ENCODE measurements around the gene MRPS27. TPM values are rescaled to one million over a fixed set of nuclear protein-coding genes. Genes with fewer than 3 reads are reported as not detected.

MRPS27 gene
- total RNA-seq, 1 donor from 2014 or later: 37.0 TPM

GRCh38 chr5:72270037-72270436, 50.0 kb downstream of the MRPS27 start:
- H2AFZ ChIP-seq (ENCODE audit: low read depth, low read length): no peak overlapping the region
- Mint-ChIP-seq H3K9me3 (ENCODE audit: unreplicated experiment) (no peaks in the 10 kb centered on the region), H3K27ac (ENCODE audit: unreplicated experiment) (no peak overlapping the region), H3K4me1 (ENCODE audit: low read depth, unreplicated experiment) (peaks cover 4% of the 10 kb centered on the region), H3K4me3 (ENCODE audit: unreplicated experiment) (no peak overlapping the region), H3K27me3 (ENCODE audit: low read depth, unreplicated experiment) (no peaks in the 10 kb centered on the region), H3K36me3 (ENCODE audit: low read depth, unreplicated experiment) (peaks cover 5% of the 10 kb centered on the region)
- H3K27me3 ChIP-seq (ENCODE audit: insufficient read depth, low read length): no peaks in the 10 kb centered on the region
- FAIRE-seq (no peak), DNase-seq (ENCODE audit: low read depth) (no peak)
- H3K4me2 ChIP-seq (ENCODE audit: low read length): no peak overlapping the region
- H3K9ac ChIP-seq (ENCODE audit: low read length): no peak overlapping the region
- H3K79me2 ChIP-seq (ENCODE audit: insufficient read depth, low read length): peaks cover 10% of the 10 kb centered on the region
- H3K4me1 ChIP-seq (ENCODE audit: insufficient read depth, low read length): no peaks in the 10 kb centered on the region
- H3K27ac ChIP-seq (ENCODE audit: low read depth, low read length): no peak overlapping the region
- H3K9me3 ChIP-seq (ENCODE audit: insufficient read depth, low read depth, low read length): no peaks in the 10 kb centered on the region
- H3K4me3 ChIP-seq (ENCODE audit: insufficient read depth, low read depth, low read length): no peak overlapping the region
- TF ChIP-seq EZH2 (IDR thresholded peaks at IDR 0.05; ENCODE audit: insufficient read depth, low read length): no peak
- TF ChIP-seq, protein P1, sequence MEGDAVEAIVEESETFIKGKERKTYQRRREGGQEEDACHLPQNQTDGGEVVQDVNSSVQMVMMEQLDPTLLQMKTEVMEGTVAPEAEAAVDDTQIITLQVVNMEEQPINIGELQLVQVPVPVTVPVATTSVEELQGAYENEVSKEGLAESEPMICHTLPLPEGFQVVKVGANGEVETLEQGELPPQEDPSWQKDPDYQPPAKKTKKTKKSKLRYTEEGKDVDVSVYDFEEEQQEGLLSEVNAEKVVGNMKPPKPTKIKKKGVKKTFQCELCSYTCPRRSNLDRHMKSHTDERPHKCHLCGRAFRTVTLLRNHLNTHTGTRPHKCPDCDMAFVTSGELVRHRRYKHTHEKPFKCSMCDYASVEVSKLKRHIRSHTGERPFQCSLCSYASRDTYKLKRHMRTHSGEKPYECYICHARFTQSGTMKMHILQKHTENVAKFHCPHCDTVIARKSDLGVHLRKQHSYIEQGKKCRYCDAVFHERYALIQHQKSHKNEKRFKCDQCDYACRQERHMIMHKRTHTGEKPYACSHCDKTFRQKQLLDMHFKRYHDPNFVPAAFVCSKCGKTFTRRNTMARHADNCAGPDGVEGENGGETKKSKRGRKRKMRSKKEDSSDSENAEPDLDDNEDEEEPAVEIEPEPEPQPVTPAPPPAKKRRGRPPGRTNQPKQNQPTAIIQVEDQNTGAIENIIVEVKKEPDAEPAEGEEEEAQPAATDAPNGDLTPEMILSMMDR (IDR thresholded peaks at IDR 0.05; ENCODE audit: insufficient read depth, low read depth, low read length): no peak
- H3K36me3 ChIP-seq (ENCODE audit: insufficient read depth, low read length): peaks cover 3% of the 10 kb centered on the region
- H4K20me1 ChIP-seq (ENCODE audit: insufficient read depth, low read length): peaks cover 4% of the 10 kb centered on the region

GRCh38 chr5:72269411-72269780, 50.6 kb downstream of the MRPS27 start:
- Mint-ChIP-seq H3K27me3 (ENCODE audit: low read depth, unreplicated experiment) (no peaks in the 10 kb centered on the region), H3K4me3 (ENCODE audit: unreplicated experiment) (no peak overlapping the region), H3K27ac (ENCODE audit: unreplicated experiment) (no peak overlapping the region), H3K36me3 (ENCODE audit: low read depth, unreplicated experiment) (peaks cover 2% of the 10 kb centered on the region), H3K4me1 (ENCODE audit: low read depth, unreplicated experiment) (peaks cover 3% of the 10 kb centered on the region), H3K9me3 (ENCODE audit: unreplicated experiment) (no peaks in the 10 kb centered on the region)
- Histone ChIP-seq H2AFZ (ENCODE audit: low read depth, low read length) (no peak overlapping the region), H3K9ac (ENCODE audit: low read length) (no peak overlapping the region), H3K4me1 (ENCODE audit: insufficient read depth, low read length) (no peaks in the 10 kb centered on the region), H3K27ac (ENCODE audit: low read depth, low read length) (no peak overlapping the region), H3K36me3 (ENCODE audit: insufficient read depth, low read length) (peaks cover 3% of the 10 kb centered on the region), H3K4me2 (ENCODE audit: low read length) (no peak overlapping the region), H3K4me3 (ENCODE audit: insufficient read depth, low read depth, low read length) (no peak overlapping the region), H3K79me2 (ENCODE audit: insufficient read depth, low read length) (peaks cover 8% of the 10 kb centered on the region), H3K27me3 (ENCODE audit: insufficient read depth, low read length) (no peaks in the 10 kb centered on the region), H4K20me1 (ENCODE audit: insufficient read depth, low read length) (peaks cover 4% of the 10 kb centered on the region), H3K9me3 (ENCODE audit: insufficient read depth, low read depth, low read length) (no peaks in the 10 kb centered on the region)
- no peak for TF ChIP-seq EZH2 (IDR thresholded peaks at IDR 0.05; ENCODE audit: insufficient read depth, low read length)
- TF ChIP-seq, protein P1 (IDR thresholded peaks at IDR 0.05; ENCODE audit: insufficient read depth, low read depth, low read length): no peak
- FAIRE-seq (no peak), DNase-seq (ENCODE audit: low read depth) (no peak)

DNA sequence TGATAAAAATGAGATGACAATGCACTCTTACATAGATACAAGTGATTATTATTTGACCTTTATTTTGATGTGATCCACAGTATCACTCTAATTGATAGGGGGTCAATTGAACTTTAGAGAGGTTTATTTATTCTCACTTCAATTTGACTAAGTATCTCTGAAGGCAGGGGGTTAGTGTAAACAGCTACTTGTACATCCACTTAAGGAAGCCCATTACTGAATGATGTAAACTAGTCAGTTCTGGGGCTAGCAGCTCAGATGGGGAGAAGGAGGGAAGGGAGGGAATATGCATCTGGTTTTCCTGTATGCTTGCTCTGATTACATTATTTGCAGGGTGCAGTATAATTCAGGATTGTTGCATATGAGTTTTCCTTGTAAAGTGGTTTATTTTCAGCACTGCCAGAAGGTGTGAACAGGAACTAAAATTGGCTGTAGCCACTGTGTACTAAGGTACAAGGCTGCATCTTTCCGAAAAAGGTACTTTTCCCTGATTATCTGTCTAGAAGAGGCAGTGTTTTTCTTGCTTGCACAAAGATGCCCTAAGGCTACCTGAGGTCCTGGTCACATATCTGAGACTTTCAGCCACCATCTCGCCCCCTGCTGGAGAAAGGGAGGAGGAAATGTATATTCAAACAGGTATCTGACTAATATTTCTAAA, 51.2 kb downstream of the MRPS27 start:
- H3K27ac Mint-ChIP-seq (ENCODE audit: unreplicated experiment): no peak overlapping the region
- Histone ChIP-seq H3K9ac (ENCODE audit: low read length) (no peak overlapping the region), H3K4me1 (ENCODE audit: insufficient read depth, low read length) (no peaks in the 10 kb centered on the region), H3K9me3 (ENCODE audit: insufficient read depth, low read depth, low read length) (no peaks in the 10 kb centered on the region), H3K4me2 (ENCODE audit: low read length) (no peak overlapping the region), H4K20me1 (ENCODE audit: insufficient read depth, low read length) (peaks cover 4% of the 10 kb centered on the region), H3K36me3 (ENCODE audit: insufficient read depth, low read length) (peaks cover 3% of the 10 kb centered on the region), H2AFZ (ENCODE audit: low read depth, low read length) (no peak overlapping the region), H3K27ac (ENCODE audit: low read depth, low read length) (no peak overlapping the region), H3K4me3 (ENCODE audit: insufficient read depth, low read depth, low read length) (no peak overlapping the region), H3K79me2 (ENCODE audit: insufficient read depth, low read length) (peaks cover 6% of the 10 kb centered on the region), H3K27me3 (ENCODE audit: insufficient read depth, low read length) (no peaks in the 10 kb centered on the region)
- FAIRE-seq (no peak), DNase-seq (ENCODE audit: low read depth) (no peak)
- H3K9me3 Mint-ChIP-seq (ENCODE audit: unreplicated experiment): no peaks in the 10 kb centered on the region
- peaks cover 2% of the 10 kb centered on the region for H3K36me3 Mint-ChIP-seq (ENCODE audit: low read depth, unreplicated experiment)
- H3K27me3 Mint-ChIP-seq (ENCODE audit: low read depth, unreplicated experiment): no peaks in the 10 kb centered on the region
- peaks cover 3% of the 10 kb centered on the region for H3K4me1 Mint-ChIP-seq (ENCODE audit: low read depth, unreplicated experiment)
- TF ChIP-seq EZH2 (IDR thresholded peaks at IDR 0.05; ENCODE audit: insufficient read depth, low read length): no peak
- TF ChIP-seq, protein P1 (IDR thresholded peaks at IDR 0.05; ENCODE audit: insufficient read depth, low read depth, low read length): peak; percentile 69
- H3K4me3 Mint-ChIP-seq (ENCODE audit: unreplicated experiment): no peak overlapping the region
